Measurements from ENCODE around the gene SLC2A2. TPM values are rescaled to one million over a fixed set of nuclear protein-coding genes. Genes with fewer than 3 reads are reported as not detected.

The SLC2A2 gene
- total RNA-seq, 3 donors from 2014 or later, result 0.18 to 0.20 TPM; not detected in 1

DNA sequence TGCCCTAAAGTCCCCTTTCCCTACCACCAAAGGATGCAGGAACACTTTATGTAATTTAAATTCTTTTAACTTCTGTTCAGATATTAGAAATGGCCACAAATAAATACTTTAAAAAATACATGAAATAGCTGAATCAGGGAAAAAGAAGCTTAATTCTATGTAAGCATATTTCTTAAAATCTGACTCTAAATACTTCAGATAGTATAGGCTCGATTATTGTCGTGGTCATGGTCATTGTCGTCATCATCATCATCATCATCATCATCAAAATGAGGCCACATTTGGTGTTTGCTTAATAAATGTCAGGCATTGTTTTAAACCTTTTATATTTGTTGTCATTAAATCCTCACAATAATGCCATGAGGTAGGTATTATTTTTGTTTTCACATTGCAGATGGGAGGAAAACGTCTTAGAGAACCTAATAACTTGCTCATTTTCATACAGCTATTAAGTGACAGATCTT lies 14.6 kb downstream of the SLC2A2 start:
- no peak for ATAC-seq
- DNase-seq, result no peak
- Mint-ChIP-seq H3K36me3 (ENCODE audit: insufficient read depth) (no peaks in the 10 kb centered on the region), H3K4me3 (no peak overlapping the region), H3K27me3 (ENCODE audit: low read depth) (peaks cover 5% of the 10 kb centered on the region), H3K4me1 (ENCODE audit: low read depth) (no peaks in the 10 kb centered on the region), H3K9me3 (no peaks in the 10 kb centered on the region)

DNA sequence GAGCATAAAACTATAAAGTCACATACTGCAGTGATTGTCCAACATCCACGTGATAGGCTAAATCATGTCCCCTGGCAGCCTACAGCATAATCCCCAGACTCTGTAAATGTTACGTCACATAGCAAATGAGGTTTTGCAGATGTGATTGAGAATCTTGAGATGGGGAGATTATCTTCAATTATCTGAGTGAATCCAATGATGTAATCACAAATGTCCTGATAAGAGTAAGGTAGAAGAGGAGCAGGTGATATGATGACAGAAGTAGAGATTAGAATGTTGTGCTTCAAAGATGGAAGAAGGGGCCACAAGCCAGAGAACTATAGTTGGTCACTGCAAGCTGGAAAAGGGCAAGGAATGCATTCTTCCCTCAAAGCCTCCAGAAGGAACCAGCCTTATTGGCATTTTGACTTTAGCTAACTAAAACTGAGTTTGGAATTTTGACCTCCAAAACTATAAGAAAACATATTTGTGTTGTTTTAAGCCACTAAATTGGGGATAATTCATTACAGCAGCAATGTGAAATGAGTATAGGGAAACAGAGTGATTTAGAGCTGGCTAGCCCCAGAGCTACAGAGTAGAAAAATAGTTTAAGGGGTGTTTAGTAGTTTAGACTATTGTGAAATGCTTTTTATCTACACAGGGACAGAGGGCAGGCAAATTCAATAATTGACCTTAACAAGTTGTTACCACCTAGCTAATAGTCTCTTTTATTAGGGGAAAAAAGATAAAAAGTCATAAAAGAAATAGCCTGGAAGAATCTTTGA lies 15.2 kb downstream of the SLC2A2 start:
- Mint-ChIP-seq H3K36me3 (ENCODE audit: insufficient read depth) (no peaks in the 10 kb centered on the region), H3K4me1 (ENCODE audit: low read depth) (no peaks in the 10 kb centered on the region), H3K9me3 (no peaks in the 10 kb centered on the region), H3K4me3 (no peak overlapping the region), H3K27me3 (ENCODE audit: low read depth) (peaks cover 5% of the 10 kb centered on the region)
- ATAC-seq (no peak), DNase-seq (no peak)

DNA sequence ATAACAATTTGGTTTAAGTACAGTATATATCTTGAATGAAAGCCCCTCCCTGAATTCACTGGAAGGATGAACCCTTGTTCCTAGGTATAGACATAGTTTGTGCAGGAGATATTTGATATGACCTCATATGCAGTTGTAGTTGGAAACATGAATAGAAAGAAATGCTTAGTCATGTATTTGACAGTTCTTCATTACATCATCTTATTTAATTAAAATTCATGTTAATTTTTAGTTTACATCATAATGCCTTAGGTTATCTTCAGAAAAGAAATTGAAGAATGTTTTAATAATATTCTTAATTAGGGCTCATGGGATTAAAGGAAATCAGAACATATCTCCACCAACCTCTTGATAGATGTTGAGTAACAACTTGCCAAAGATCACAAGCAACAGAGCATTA lies 19.2 kb downstream of the SLC2A2 start:
- H3K27me3 Mint-ChIP-seq (ENCODE audit: low read depth), result peaks cover 5% of the 10 kb centered on the region
- DNase-seq (no peak), ATAC-seq (no peak)
- no peaks in the 10 kb centered on the region for H3K36me3 Mint-ChIP-seq (ENCODE audit: insufficient read depth)
- H3K9me3 Mint-ChIP-seq, result no peaks in the 10 kb centered on the region
- H3K4me3 Mint-ChIP-seq, result no peak overlapping the region
- no peaks in the 10 kb centered on the region for H3K4me1 Mint-ChIP-seq (ENCODE audit: low read depth)

DNA sequence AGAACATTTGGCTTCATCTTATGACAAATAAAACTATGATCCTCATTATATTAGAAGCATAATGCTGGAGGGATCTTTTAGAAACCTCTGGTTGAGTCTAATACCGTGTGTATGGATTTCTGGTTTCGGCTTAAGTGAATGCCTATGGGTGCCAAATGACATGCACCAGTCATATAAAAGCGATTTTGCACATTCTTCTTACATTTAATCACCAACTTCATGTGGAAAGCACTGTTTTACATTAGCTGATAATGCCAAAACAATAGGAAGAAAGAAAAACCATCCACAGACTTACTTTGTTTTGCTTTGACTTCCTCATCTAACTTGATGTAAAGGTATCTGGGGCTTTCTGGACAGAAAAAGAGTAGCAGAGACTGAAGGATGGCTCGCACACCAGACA lies 20.9 kb downstream of the SLC2A2 start:
- Mint-ChIP-seq H3K4me3 (no peak overlapping the region), H3K27me3 (ENCODE audit: low read depth) (no peaks in the 10 kb centered on the region), H3K4me1 (ENCODE audit: low read depth) (no peaks in the 10 kb centered on the region), H3K9me3 (no peaks in the 10 kb centered on the region), H3K36me3 (ENCODE audit: insufficient read depth) (no peaks in the 10 kb centered on the region)
- no peak for ATAC-seq
- DNase-seq, result no peak

DNA sequence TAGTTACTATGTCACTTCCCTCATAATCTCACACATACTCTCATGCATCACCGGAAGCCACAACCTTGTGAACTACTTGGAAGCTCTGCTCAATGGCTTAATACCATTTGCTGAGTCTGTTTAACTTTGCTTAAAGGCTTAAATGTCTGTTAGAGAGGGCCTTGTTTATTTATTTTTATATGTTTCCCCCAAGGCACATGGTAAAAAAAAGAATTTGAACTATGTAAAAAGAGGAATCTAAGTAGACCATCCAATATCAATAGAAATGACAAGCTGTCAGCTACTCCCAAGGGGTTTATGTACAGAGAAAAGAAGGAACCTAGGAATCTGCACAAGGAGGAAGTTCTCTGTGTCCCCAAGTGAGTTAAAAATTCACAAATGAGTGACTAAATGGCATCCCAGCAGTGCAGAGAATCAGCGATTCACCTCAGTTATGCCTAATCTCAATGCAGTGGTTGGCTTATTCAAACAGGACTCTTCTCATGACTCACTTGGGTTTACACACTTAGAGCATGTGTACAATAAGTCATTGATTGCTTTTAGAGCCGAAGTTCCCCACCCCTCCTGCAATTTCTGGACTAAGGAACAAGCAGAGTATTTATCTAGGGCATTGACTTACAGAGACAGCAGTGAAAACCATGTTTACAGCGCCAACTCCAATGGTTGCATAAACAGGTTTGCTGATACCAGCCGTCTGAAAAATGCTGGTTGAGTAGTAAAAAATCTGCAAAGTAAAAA lies 24.4 kb downstream of the SLC2A2 start:
- no peak overlapping the region for H3K4me3 Mint-ChIP-seq
- ATAC-seq, result no peak
- no peaks in the 10 kb centered on the region for H3K36me3 Mint-ChIP-seq (ENCODE audit: insufficient read depth)
- no peaks in the 10 kb centered on the region for H3K9me3 Mint-ChIP-seq
- DNase-seq, result no peak
- H3K27me3 Mint-ChIP-seq (ENCODE audit: low read depth), result no peaks in the 10 kb centered on the region
- no peaks in the 10 kb centered on the region for H3K4me1 Mint-ChIP-seq (ENCODE audit: low read depth)

DNA sequence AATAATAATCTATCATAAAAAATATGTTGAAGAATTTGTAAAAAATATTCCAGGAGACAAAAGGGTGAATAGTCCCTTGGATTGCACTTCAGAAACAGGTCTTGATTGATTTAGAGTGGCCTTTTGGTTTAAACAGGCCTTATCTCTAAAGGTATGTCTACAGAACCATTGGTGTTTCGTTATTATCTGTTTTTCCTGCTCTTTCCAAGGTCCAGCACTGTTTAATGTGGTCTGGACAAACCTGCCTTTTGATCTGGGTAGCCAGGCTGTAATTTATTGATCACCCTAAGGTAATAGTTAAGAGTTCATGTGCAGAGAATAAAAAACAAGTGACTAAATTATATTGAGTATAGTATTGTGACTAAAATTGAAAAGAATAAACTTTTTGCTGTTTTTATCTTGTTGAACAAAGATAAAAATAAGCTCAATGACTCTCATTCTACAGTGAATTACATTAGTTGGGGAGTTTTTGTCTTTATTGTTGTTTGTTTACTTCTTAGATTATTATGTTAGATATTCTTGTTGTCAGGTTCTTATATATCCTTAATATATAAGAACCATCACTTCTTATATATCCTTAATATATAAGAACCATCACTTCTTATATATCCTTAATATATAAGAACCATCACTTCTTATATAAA lies 25.1 kb downstream of the SLC2A2 start:
- DNase-seq, result no peak
- no peaks in the 10 kb centered on the region for H3K9me3 Mint-ChIP-seq
- H3K4me1 Mint-ChIP-seq (ENCODE audit: low read depth), result no peaks in the 10 kb centered on the region
- no peaks in the 10 kb centered on the region for H3K36me3 Mint-ChIP-seq (ENCODE audit: insufficient read depth)
- ATAC-seq, result no peak
- H3K27me3 Mint-ChIP-seq (ENCODE audit: low read depth), result no peaks in the 10 kb centered on the region
- H3K4me3 Mint-ChIP-seq, result no peak overlapping the region

DNA sequence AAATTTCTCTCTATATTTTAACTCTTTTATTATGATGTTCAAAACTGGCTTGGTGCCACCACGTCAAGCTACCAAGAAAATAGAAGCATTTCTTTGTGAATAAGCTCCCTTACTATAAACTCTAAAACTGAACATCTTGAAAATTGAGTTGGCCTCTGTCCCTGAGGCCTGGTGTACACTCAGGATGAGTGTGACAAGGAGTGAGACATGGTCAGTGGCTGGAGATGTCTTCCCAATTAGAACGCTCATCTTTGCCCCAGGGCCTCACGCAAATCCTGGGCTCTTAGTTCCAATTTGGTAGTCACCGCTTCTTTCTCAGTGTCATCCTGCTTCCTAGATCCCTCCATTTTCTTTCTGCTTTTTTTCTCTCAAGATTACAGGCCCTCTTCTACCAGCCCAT lies 26.2 kb downstream of the SLC2A2 start:
- Mint-ChIP-seq H3K4me3 (no peak overlapping the region), H3K4me1 (ENCODE audit: low read depth) (no peaks in the 10 kb centered on the region), H3K27me3 (ENCODE audit: low read depth) (no peaks in the 10 kb centered on the region), H3K36me3 (ENCODE audit: insufficient read depth) (no peaks in the 10 kb centered on the region), H3K9me3 (no peaks in the 10 kb centered on the region)
- ATAC-seq, result no peak
- no peak for DNase-seq

DNA sequence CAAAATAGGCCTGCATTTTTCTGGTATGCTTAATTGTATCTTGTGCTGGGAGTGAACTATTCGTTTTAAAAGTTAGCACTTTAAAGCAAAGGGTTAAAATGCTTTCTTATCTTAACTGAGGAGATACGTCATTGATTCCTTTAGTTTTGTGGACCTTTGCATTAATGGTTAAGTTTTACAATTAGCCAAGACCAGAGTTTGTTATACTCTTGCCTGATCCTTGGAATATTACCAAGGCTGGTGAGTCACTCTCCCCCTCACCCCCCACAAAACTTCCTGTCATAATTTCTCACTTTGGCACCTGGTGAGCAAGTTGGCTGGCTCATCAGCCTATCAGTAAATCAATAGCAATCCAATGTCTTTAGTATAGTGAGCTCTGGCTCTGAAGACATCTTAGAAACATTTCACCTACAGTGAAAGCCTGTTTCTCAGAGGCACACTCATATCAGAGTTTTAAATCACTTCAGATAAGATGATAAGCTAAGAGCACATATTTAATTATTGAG lies 26.7 kb downstream of the SLC2A2 start:
- DNase-seq (no peak), ATAC-seq (no peak)
- no peaks in the 10 kb centered on the region for H3K4me1 Mint-ChIP-seq (ENCODE audit: low read depth)
- no peak overlapping the region for H3K4me3 Mint-ChIP-seq
- no peaks in the 10 kb centered on the region for H3K27me3 Mint-ChIP-seq (ENCODE audit: low read depth)
- no peaks in the 10 kb centered on the region for H3K9me3 Mint-ChIP-seq
- no peaks in the 10 kb centered on the region for H3K36me3 Mint-ChIP-seq (ENCODE audit: insufficient read depth)

DNA sequence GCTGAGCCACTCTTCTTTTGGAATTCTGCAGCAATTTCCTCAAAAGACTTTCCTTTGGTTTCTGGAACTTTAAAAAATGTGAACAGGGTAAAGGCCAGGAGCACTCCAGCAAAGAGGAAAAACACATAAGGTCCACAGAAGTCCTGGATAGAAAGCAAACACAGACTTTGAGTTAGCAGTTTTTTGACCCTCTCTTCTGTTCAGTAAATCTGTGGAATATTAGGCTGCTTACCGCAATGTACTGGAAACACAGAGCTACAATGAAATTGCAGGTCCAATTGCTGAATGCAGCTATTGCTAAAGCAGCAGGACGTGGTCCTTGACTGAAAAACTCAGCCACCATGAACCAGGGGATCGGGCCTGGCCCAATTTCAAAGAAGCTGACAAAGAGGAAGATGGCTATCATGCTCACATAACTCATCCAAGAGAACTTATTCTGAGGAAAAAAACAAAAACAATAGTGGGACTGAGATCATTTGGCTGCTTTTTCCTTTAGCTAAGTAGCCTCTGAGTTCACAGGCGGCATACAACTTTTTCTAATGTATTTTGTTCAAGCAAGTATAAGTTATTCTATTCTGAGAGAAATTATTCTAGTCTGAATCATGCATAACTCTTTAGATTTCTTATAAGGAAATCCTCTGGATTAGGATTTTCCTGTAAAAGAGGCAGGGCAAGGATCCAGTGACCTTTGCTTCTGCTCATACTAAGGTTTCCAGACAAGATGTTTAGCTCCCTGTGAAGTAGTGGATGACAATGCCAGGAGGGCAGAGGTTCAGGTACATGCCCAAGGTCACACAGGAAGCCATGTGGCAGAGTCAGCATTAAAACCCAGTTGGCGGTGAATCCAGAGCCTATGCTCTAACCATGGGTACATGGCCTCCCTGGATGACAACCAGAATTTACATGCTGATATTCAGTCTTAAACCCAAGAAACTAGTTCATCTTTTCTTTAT lies 28.3 kb downstream of the SLC2A2 start:
- H3K4me1 Mint-ChIP-seq (ENCODE audit: low read depth), result no peaks in the 10 kb centered on the region
- no peaks in the 10 kb centered on the region for H3K27me3 Mint-ChIP-seq (ENCODE audit: low read depth)
- no peak for ATAC-seq
- no peaks in the 10 kb centered on the region for H3K36me3 Mint-ChIP-seq (ENCODE audit: insufficient read depth)
- no peak overlapping the region for H3K4me3 Mint-ChIP-seq
- H3K9me3 Mint-ChIP-seq, result no peaks in the 10 kb centered on the region
- DNase-seq, result no peak

DNA sequence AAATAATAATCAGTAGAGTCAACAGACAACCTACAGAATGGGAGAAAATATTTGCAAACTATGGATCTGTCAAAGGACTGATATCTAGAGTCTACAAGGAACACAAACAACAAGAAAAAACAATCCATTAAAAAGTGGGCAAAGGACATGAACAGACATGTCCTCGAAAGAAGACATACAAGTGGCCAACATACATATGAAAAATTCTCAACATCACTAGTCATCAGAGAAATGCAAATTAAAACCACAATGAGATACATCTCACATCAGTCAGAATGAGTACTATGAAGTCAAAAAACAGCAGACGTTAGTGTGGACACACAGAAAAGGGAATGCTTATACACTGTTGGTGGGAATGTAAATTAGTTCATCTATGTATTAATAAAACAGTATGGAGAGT lies 33.7 kb downstream of the SLC2A2 start:
- ATAC-seq (no peak), DNase-seq (no peak)
- Mint-ChIP-seq H3K9me3 (no peaks in the 10 kb centered on the region), H3K4me1 (ENCODE audit: low read depth) (no peaks in the 10 kb centered on the region), H3K27me3 (ENCODE audit: low read depth) (peaks cover 11% of the 10 kb centered on the region), H3K4me3 (no peak overlapping the region), H3K36me3 (ENCODE audit: insufficient read depth) (no peaks in the 10 kb centered on the region)

DNA sequence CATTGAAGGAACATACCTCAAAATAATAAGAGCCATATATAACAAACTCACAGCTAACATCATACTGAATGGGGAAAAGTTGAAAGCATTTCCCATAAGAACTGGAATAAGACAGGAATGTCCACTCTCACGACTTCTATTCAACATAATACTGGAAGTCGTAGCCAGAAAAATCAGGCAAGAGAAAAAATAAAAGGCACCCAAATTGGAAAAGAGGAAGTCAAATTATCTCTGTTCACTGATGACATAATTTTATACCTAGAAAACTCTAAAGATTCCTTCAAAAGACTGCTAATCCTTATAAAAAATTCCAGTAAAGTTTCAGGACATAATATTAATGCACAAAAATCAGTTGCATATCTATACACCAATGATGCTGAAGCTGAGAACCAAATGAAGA lies 34.9 kb downstream of the SLC2A2 start:
- ATAC-seq, result no peak
- peaks cover 11% of the 10 kb centered on the region for H3K27me3 Mint-ChIP-seq (ENCODE audit: low read depth)
- H3K4me3 Mint-ChIP-seq, result no peak overlapping the region
- no peaks in the 10 kb centered on the region for H3K4me1 Mint-ChIP-seq (ENCODE audit: low read depth)
- no peak for DNase-seq
- H3K36me3 Mint-ChIP-seq (ENCODE audit: insufficient read depth), result no peaks in the 10 kb centered on the region
- H3K9me3 Mint-ChIP-seq, result no peaks in the 10 kb centered on the region

DNA sequence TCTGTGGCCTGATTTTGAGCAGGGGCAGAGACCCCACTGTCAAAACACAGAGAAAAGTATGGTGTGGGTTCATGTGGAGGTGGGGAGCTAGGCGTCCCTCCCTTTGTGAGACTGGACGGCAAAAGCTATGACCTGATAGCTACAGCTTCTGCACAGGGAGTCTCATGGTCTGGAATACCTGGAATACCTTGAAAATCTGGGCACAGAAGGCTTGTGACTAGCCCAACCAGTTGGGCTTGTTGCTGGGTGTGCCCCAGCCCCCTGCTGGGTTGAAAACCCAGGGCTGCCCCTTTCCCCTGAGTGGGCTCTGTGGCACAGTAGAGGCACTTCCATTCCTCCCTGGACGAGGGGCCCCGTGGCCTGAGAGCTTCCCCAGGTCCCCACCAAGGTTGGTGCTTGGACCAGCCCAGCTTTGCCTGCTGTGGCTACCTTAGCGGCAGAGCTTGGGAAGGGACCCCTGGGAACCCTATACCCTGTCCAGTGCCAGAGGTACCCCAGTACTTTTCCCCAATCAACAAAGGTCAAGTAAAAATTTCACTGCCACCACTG lies 37.3 kb downstream of the SLC2A2 start:
- Mint-ChIP-seq H3K36me3 (ENCODE audit: insufficient read depth) (no peaks in the 10 kb centered on the region), H3K4me1 (ENCODE audit: low read depth) (no peaks in the 10 kb centered on the region), H3K4me3 (no peak overlapping the region), H3K9me3 (peaks cover 2% of the 10 kb centered on the region), H3K27me3 (ENCODE audit: low read depth) (peaks cover 13% of the 10 kb centered on the region)
- ATAC-seq (no peak), DNase-seq (no peak)

DNA sequence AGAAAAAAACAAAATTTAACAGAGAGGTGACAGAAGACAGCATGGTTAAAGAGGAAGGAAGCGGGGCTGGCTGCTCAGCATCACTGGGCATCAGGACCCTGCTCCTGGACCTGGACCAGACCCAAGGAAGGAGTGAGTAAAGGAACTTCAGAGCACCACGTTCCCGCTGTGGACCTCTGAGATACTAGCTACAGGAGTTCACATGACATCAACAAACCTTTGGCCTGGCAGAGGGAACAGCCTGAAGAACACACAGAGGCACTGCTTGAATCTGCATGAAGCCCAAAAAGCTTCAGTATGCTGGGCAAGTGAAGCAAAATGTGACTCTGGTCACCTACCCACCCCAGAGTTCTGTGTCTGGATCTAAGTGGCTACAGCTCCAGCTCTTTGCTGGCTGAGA lies 38.1 kb downstream of the SLC2A2 start:
- H3K36me3 Mint-ChIP-seq (ENCODE audit: insufficient read depth), result no peaks in the 10 kb centered on the region
- DNase-seq (no peak), ATAC-seq (no peak)
- peaks cover 16% of the 10 kb centered on the region for H3K27me3 Mint-ChIP-seq (ENCODE audit: low read depth)
- H3K4me1 Mint-ChIP-seq (ENCODE audit: low read depth), result no peaks in the 10 kb centered on the region
- peaks cover 3% of the 10 kb centered on the region for H3K9me3 Mint-ChIP-seq
- H3K4me3 Mint-ChIP-seq, result no peak overlapping the region
